GM18517 (cell line): ENCODE data around the gene UGGT1.

ENCODE experiments used
- ATAC-seq: cut with Tn5 transposase; IDR thresholded peaks from one replicate; pipeline ENCODE4 v1.9.1; 2021; ENCODE audit warnings: mild to moderate bottlenecking, moderate library complexity; ENCODE audit not compliant: unreplicated experiment

UGGT1 gene

GRCh38 chr2:128103407-128103806 is 12.4 kb downstream of the UGGT1 start:
- ATAC-seq, result no peak

- ATAC-seq, result no peak
Observed at GRCh38 chr2:128105072-128105471, 14.1 kb downstream of the UGGT1 start.

GRCh38 chr2:128108166-128108565 is 17.2 kb downstream of the UGGT1 start:
- no peak for ATAC-seq

GRCh38 chr2:128109243-128109642 is 18.2 kb downstream of the UGGT1 start:
- ATAC-seq, result no peak

- ATAC-seq, result no peak
Observed at GRCh38 chr2:128115921-128116623, 25.1 kb downstream of the UGGT1 start.

GRCh38 chr2:128134573-128134972 is 43.6 kb downstream of the UGGT1 start:
- ATAC-seq, result no peak

- ATAC-seq, result no peak
Observed at GRCh38 chr2:128137094-128137616, 46.2 kb downstream of the UGGT1 start.

- no peak for ATAC-seq
Observed at GRCh38 chr2:128139624-128140023, 48.6 kb downstream of the UGGT1 start.

GRCh38 chr2:128145651-128146050 is 54.7 kb downstream of the UGGT1 start:
- ATAC-seq, result no peak

GRCh38 chr2:128153786-128154185 is 62.8 kb downstream of the UGGT1 start:
- no peak for ATAC-seq

- ATAC-seq, result no peak
Observed at GRCh38 chr2:128154225-128154624, 63.2 kb downstream of the UGGT1 start.

- ATAC-seq, result no peak
Observed at GRCh38 chr2:128155970-128156369, 65.0 kb downstream of the UGGT1 start.

GRCh38 chr2:128156812-128157211 is 65.8 kb downstream of the UGGT1 start:
- ATAC-seq, result no peak

- no peak for ATAC-seq
Observed at GRCh38 chr2:128157644-128158043, 66.6 kb downstream of the UGGT1 start.

- ATAC-seq, result no peak
Observed at GRCh38 chr2:128158176-128158575, 67.2 kb downstream of the UGGT1 start.

GRCh38 chr2:128159437-128159836 is 68.4 kb downstream of the UGGT1 start:
- ATAC-seq, result no peak

- ATAC-seq, result no peak
Observed at GRCh38 chr2:128160616-128161275, 69.7 kb downstream of the UGGT1 start.

- ATAC-seq, result no peak
Observed at GRCh38 chr2:128162266-128162665, 71.3 kb downstream of the UGGT1 start.

- no peak for ATAC-seq
Observed at GRCh38 chr2:128164311-128164710, 73.3 kb downstream of the UGGT1 start.

- ATAC-seq, result no peak
Observed at GRCh38 chr2:128166746-128167353, 75.8 kb downstream of the UGGT1 start.

- no peak for ATAC-seq
Observed at GRCh38 chr2:128169094-128169493, 78.1 kb downstream of the UGGT1 start.

- ATAC-seq, result no peak
Observed at GRCh38 chr2:128169497-128169896, 78.5 kb downstream of the UGGT1 start.
